Measurements from ENCODE around the gene PCCA. TPM values are rescaled to one million over a fixed set of nuclear protein-coding genes. Genes with fewer than 3 reads are reported as not detected.

Gene PCCA
- total and polyA plus RNA-seq, 2 of the 13 experiments (the other 11 are each of a cell fraction or from before 2014, with no cell fraction given), result 15.0 to 32.2 TPM

DNA sequence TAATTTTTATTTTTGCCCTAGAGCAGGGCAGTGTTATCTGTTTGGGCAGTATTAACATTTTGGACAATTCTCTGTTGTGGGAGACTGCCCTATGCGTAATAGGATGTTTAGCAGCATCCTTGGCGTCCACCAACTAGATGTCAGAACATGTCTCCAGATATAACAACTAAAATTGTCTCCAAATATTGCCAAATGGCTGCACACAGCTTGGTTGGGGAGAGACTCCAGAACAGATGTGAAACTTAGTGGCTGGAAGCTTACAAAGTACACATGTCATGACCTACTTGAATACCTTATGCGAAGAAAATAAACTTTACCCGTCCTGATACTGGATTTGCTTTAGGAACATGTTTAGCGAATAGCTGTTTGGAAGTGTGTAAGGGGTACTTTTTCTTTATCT lies 376.7 kb downstream of the PCCA start:
- Histone ChIP-seq H2AFZ (ENCODE audit: low read length) (no peak overlapping the region), H3K9ac (ENCODE audit: insufficient read depth, low read depth, low read length) (no peak overlapping the region), H3K79me2 (ENCODE audit: insufficient read depth, low read length) (no peaks in the 10 kb centered on the region), H3K9me3 (ENCODE audit: low read length) (no peaks in the 10 kb centered on the region), H3K27me3 (ENCODE audit: control insufficient read depth in 1 of 2, insufficient read depth in 2 of 2, low read length in 2 of 2) (no peaks in the 10 kb centered on the region), H3K36me3 (replicated peaks in 1 of 2; ENCODE audit: control insufficient read depth in 1 of 2, insufficient read depth in 2 of 2, low read length in 2 of 2) (no peaks in the 10 kb centered on the region), H3K4me3 (replicated peaks in 1 of 3; ENCODE audit: insufficient read depth in 1 of 3, low read depth in 2 of 3, low read length in 3 of 3) (no peak overlapping the region), H3K4me1 (ENCODE audit: insufficient read depth, low read length) (no peaks in the 10 kb centered on the region), H3K4me2 (ENCODE audit: low read depth, low read length) (no peak overlapping the region), H4K20me1 (ENCODE audit: insufficient read depth, low read length) (no peaks in the 10 kb centered on the region), H3K27ac (ENCODE audit: extremely low read length, insufficient read depth, low read length) (no peak overlapping the region)
- CTCF ChIA-PET (ENCODE audit: low intra/inter-chr PET ratio, low total read pairs), result no interaction called here
- TF ChIP-seq, protein P1, sequence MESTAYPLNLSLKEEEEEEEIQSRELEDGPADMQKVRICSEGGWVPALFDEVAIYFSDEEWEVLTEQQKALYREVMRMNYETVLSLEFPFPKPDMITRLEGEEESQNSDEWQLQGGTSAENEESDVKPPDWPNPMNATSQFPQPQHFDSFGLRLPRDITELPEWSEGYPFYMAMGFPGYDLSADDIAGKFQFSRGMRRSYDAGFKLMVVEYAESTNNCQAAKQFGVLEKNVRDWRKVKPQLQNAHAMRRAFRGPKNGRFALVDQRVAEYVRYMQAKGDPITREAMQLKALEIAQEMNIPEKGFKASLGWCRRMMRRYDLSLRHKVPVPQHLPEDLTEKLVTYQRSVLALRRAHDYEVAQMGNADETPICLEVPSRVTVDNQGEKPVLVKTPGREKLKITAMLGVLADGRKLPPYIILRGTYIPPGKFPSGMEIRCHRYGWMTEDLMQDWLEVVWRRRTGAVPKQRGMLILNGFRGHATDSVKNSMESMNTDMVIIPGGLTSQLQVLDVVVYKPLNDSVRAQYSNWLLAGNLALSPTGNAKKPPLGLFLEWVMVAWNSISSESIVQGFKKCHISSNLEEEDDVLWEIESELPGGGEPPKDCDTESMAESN (CRISPR knock-in tag; conservative IDR thresholded peaks at IDR 0.05), result no peak
- TF ChIP-seq FOXM1 (CRISPR knock-in tag; IDR thresholded peaks at IDR 0.05), result no peak
- TF ChIP-seq ZNF136 (CRISPR knock-in tag; IDR thresholded peaks at IDR 0.05; ENCODE audit: low read depth), result no peak
- TF ChIP-seq, protein P2, sequence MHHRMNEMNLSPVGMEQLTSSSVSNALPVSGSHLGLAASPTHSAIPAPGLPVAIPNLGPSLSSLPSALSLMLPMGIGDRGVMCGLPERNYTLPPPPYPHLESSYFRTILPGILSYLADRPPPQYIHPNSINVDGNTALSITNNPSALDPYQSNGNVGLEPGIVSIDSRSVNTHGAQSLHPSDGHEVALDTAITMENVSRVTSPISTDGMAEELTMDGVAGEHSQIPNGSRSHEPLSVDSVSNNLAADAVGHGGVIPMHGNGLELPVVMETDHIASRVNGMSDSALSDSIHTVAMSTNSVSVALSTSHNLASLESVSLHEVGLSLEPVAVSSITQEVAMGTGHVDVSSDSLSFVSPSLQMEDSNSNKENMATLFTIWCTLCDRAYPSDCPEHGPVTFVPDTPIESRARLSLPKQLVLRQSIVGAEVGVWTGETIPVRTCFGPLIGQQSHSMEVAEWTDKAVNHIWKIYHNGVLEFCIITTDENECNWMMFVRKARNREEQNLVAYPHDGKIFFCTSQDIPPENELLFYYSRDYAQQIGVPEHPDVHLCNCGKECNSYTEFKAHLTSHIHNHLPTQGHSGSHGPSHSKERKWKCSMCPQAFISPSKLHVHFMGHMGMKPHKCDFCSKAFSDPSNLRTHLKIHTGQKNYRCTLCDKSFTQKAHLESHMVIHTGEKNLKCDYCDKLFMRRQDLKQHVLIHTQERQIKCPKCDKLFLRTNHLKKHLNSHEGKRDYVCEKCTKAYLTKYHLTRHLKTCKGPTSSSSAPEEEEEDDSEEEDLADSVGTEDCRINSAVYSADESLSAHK (CRISPR knock-in tag; IDR thresholded peaks at IDR 0.05; ENCODE audit: borderline replicate concordance), result no peak
- TF ChIP-seq, protein P3, sequence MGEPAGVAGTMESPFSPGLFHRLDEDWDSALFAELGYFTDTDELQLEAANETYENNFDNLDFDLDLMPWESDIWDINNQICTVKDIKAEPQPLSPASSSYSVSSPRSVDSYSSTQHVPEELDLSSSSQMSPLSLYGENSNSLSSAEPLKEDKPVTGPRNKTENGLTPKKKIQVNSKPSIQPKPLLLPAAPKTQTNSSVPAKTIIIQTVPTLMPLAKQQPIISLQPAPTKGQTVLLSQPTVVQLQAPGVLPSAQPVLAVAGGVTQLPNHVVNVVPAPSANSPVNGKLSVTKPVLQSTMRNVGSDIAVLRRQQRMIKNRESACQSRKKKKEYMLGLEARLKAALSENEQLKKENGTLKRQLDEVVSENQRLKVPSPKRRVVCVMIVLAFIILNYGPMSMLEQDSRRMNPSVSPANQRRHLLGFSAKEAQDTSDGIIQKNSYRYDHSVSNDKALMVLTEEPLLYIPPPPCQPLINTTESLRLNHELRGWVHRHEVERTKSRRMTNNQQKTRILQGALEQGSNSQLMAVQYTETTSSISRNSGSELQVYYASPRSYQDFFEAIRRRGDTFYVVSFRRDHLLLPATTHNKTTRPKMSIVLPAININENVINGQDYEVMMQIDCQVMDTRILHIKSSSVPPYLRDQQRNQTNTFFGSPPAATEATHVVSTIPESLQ (CRISPR knock-in tag; conservative IDR thresholded peaks at IDR 0.05), result no peak
- no peak for TF ChIP-seq ZFP82 (CRISPR knock-in tag; IDR thresholded peaks at IDR 0.05; ENCODE audit: borderline replicate concordance)
- TF ChIP-seq GLI4 (CRISPR knock-in tag; IDR thresholded peaks at IDR 0.05; ENCODE audit: borderline replicate concordance), result no peak
- TF ChIP-seq DMAP1 (CRISPR knock-in tag; IDR thresholded peaks at IDR 0.05), result no peak
- no peak for TF ChIP-seq HDAC2 (CRISPR knock-in tag; IDR thresholded peaks at IDR 0.05)
- TF ChIP-seq MAFF (IDR thresholded peaks at IDR 0.05; ENCODE audit: low read depth, low read length), result no peak
- no peak for TF ChIP-seq ZFP90 (CRISPR knock-in tag; IDR thresholded peaks at IDR 0.05; ENCODE audit: borderline replicate concordance)
- TF ChIP-seq JUND (CRISPR knock-in tag; IDR thresholded peaks at IDR 0.05), result no peak
- no peak for TF ChIP-seq NR2F1 (CRISPR knock-in tag; IDR thresholded peaks at IDR 0.05)
- no peak for TF ChIP-seq ZNF17 (CRISPR knock-in tag; IDR thresholded peaks at IDR 0.05)
- TF ChIP-seq NFIB (CRISPR knock-in tag; IDR thresholded peaks at IDR 0.05; ENCODE audit: borderline replicate concordance), result no peak
- TF ChIP-seq WIZ (CRISPR knock-in tag; IDR thresholded peaks at IDR 0.05), result no peak
- BruUV-seq (replicated peaks), result no TSS peak
- POLR2A ChIA-PET, result no interaction called here
- 97% methylated on average over 5 of the region's 5 CpGs for WGBS (ENCODE audit: low lambda C conversion rate)
- DNase-seq (ENCODE audit: low spot score), result no peak
- intact Hi-C loops (cut with micrococcal nuclease; ENCODE audit: unreplicated experiment) (no loop called here), in situ Hi-C loops (cut with HindIII; ENCODE audit: extremely low pct_ligation_motif_present, low pct_unique_long_range_greater_than_20kb) (no loop called here)
- FAIRE-seq, result no peak
- ATAC-seq, result no peak
